ENCODE measurements around the gene PDE8B.

The PDE8B gene

DNA sequence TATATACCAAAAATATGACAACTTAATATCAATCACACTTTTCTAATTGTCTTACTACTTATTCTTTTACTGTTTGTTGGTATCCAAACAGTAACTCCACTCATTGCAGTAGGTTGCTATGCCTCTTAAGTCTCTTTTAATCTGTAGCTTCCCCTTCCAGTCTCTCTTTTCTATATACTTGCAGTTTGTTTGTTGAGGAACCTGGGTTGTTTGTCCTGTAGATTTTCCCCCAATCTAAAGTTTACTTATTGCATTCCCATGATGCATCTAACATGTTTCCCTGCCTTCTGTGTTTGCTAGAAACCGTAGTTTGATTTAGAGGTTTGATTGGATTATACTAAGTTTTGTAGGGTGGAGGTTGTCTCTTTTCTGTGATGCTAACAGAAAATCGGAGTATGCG is 10.6 kb downstream of the PDE8B start:
- no peak overlapping the region for H3K9ac ChIP-seq (ENCODE audit: low read depth, low read length)
- no peaks in the 10 kb centered on the region for H3K4me1 ChIP-seq (ENCODE audit: control insufficient read depth, insufficient read depth, low read length)
- no peaks in the 10 kb centered on the region for H3K36me3 ChIP-seq (ENCODE audit: insufficient read depth, low read length)
- H3K9me3 ChIP-seq (replicated peaks; ENCODE audit: low read length): no peaks in the 10 kb centered on the region
- H3K4me2 ChIP-seq (ENCODE audit: low read length): no peak overlapping the region
- no peak overlapping the region for H3K4me3 ChIP-seq (ENCODE audit: low read length)
- H3K27me3 ChIP-seq (ENCODE audit: control insufficient read depth, insufficient read depth, low read length): peaks cover 10% of the 10 kb centered on the region

DNA sequence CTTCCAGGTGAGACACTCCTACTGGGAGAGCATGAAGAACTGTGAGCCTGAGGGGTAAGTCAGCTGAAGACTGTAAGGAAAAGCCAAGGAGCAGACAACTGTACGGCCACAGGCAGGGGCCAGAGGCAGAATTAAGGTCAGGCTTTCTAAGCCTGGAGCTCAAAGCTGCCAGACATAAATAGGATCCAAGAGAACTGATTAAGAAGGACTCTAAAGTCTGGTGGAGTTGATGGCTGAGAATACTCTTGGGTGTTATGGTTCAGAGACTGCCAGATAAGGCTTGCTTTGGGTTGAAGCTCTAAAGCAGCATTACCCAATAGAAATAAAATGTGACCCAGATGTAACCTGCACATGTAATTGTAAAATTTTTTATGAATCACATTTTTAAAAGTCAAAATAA is 12.2 kb downstream of the PDE8B start:
- no peaks in the 10 kb centered on the region for H3K36me3 ChIP-seq (ENCODE audit: insufficient read depth, low read length)

DNA sequence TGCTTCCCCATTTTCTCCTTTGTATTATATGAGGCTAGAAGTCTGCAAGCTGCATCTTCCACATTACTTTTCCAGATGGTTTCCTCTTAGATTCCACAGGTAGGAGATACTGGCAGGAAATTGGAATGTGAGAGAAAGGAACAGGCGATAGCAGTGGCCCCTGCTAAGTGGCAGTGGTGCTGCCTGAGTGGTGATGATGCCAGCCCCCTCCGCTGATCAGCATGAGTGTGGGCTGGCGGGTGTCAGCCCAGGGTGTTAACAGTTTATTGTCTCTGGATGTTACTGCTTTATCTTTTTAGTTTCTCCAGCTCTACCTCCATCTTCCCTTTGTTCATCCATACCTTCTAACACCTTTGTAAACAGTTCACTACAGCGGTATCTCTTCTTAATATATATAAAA is 13.2 kb downstream of the PDE8B start:
- Histone ChIP-seq H3K4me3 (ENCODE audit: low read length) (no peak overlapping the region), H3K4me1 (ENCODE audit: control insufficient read depth, insufficient read depth, low read length) (no peaks in the 10 kb centered on the region), H3K27me3 (ENCODE audit: control insufficient read depth, insufficient read depth, low read length) (peaks cover 26% of the 10 kb centered on the region), H3K4me2 (ENCODE audit: low read length) (no peak overlapping the region), H3K9ac (ENCODE audit: low read depth, low read length) (no peak overlapping the region), H3K9me3 (replicated peaks; ENCODE audit: low read length) (no peaks in the 10 kb centered on the region), H3K36me3 (ENCODE audit: insufficient read depth, low read length) (no peaks in the 10 kb centered on the region)

More for the DNA sequence above, 12.2 kb downstream of the PDE8B start:
- H3K4me2 ChIP-seq (ENCODE audit: low read length): no peak overlapping the region
- H3K27me3 ChIP-seq (ENCODE audit: control insufficient read depth, insufficient read depth, low read length): peaks cover 17% of the 10 kb centered on the region
- H3K9ac ChIP-seq (ENCODE audit: low read depth, low read length): no peak overlapping the region
- no peaks in the 10 kb centered on the region for H3K9me3 ChIP-seq (replicated peaks; ENCODE audit: low read length)
- no peak overlapping the region for H3K4me3 ChIP-seq (ENCODE audit: low read length)
- H3K4me1 ChIP-seq (ENCODE audit: control insufficient read depth, insufficient read depth, low read length): no peaks in the 10 kb centered on the region

DNA sequence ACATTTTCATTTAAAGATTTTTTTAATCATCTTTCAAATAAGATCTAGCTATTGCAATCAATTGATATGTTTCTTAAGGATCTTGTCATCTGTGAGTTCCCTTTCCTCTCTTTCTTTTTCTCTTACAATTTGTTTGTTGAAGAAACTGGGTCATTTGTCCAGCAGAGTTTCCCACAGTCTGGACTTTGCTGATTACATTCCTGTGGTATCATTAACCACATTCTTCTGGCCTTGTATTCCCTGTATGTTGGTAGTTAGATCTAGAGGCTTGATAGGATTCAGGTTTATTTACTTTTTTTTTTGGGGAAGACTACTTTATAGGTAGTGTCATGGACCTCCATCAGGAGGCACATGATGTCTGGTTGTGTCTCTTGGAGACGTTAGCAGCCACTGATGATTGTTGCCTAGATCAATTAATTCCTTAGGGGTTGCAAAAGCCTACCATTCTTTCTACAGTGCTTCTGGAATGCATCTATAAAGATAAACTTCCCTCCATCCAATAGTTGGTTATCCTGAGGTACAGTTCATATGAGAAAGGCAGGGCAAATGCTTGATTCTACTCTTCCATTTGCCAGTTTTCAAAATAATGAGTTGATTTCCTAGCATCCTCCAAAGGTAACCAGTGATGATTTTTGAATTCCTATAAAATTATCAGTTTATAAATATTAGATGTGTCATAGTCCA is 14.3 kb downstream of the PDE8B start:
- no peaks in the 10 kb centered on the region for H3K4me1 ChIP-seq (ENCODE audit: control insufficient read depth, insufficient read depth, low read length)
- no peak overlapping the region for H3K9ac ChIP-seq (ENCODE audit: low read depth, low read length)
- no peak overlapping the region for H3K4me3 ChIP-seq (ENCODE audit: low read length)
- no peaks in the 10 kb centered on the region for H3K9me3 ChIP-seq (replicated peaks; ENCODE audit: low read length)
- H3K36me3 ChIP-seq (ENCODE audit: insufficient read depth, low read length): no peaks in the 10 kb centered on the region
- H3K27me3 ChIP-seq (ENCODE audit: control insufficient read depth, insufficient read depth, low read length): peaks cover 28% of the 10 kb centered on the region
- H3K4me2 ChIP-seq (ENCODE audit: low read length): no peak overlapping the region

DNA sequence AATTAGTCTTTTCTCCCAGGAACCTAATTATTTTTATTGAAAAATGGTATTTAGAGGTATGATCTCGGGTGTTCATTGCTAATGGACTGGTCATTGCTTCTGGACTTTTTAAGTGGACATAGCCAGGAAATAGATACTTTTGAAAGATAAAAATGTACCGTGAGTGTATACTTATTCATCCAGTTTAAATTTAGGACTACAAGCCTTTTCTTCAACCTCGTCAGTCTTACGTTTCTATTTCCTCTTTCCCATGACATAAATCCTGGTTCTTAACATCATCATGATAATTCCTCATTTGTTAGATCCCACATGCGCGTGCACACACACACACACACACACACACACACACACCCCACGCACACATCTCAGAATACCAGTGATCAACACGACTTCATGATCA is 15.1 kb downstream of the PDE8B start:
- Histone ChIP-seq H3K36me3 (ENCODE audit: insufficient read depth, low read length) (no peaks in the 10 kb centered on the region), H3K4me2 (ENCODE audit: low read length) (no peak overlapping the region), H3K27me3 (ENCODE audit: control insufficient read depth, insufficient read depth, low read length) (peaks cover 22% of the 10 kb centered on the region), H3K4me1 (ENCODE audit: control insufficient read depth, insufficient read depth, low read length) (no peaks in the 10 kb centered on the region), H3K4me3 (ENCODE audit: low read length) (no peak overlapping the region), H3K9ac (ENCODE audit: low read depth, low read length) (no peak overlapping the region), H3K9me3 (replicated peaks; ENCODE audit: low read length) (no peaks in the 10 kb centered on the region)

DNA sequence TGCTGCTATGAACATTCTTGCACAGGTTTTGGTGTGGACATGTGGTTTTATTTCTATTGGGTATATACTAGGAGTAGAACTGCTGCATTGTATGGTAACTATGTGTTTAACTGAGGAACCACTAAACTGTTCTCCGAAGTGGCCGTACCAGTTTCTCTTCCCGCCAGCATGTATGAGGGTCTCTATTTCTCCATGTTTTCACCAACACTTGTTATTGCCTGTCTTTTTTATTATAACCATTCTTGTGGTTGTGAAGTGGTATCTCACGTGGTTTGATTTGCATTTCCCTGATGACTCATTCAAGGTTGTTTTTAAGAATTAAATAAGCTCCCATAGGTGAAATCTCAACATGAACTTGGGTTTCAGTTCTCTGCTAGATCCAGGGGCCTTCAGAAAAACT is 19.4 kb downstream of the PDE8B start:
- H3K27me3 ChIP-seq (ENCODE audit: control insufficient read depth, insufficient read depth, low read length): peaks cover 18% of the 10 kb centered on the region
- no peak overlapping the region for H3K4me2 ChIP-seq (ENCODE audit: low read length)

DNA sequence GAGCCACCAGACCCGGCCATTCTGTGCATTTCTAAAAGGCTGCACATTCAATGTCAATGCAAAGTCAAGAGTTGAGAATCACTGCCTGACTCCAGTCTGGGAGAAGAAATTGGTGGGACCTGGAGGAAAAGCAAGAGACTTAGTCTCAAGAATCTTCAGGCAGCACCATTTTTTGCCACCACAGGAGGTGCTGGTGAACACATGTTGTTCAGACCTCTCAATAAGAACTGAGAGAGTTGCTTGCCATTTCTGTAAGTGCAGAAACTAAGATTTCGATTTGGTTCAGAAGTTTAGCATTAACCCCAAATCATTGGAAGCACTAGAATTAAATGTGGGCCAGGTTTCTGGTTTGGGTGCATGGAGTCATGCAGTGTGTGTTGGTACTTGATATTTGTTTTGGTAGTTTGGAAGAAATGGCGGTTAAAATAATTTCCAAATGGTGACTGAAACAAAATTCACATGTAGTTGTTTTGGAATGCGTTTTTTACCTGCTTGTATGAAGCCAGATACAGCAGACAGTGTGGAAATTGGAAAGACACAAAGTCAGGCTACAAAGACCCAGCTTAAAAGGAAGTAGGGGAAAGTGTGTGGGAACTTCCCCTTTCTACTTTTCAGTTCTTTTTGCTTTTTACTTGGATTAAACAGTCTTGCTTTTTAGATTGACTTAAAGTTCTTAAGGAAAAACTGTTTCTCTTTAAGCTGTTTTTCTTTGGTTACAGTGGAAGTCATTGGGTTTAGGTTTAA is 20.4 kb downstream of the PDE8B start:
- Histone ChIP-seq H3K27me3 (ENCODE audit: control insufficient read depth, insufficient read depth, low read length) (peaks cover 18% of the 10 kb centered on the region), H3K36me3 (ENCODE audit: insufficient read depth, low read length) (no peaks in the 10 kb centered on the region), H3K9me3 (replicated peaks; ENCODE audit: low read length) (no peaks in the 10 kb centered on the region), H3K4me2 (ENCODE audit: low read length) (no peak overlapping the region), H3K4me1 (ENCODE audit: control insufficient read depth, insufficient read depth, low read length) (no peaks in the 10 kb centered on the region), H3K9ac (ENCODE audit: low read depth, low read length) (no peak overlapping the region), H3K4me3 (ENCODE audit: low read length) (no peak overlapping the region)

More for the DNA sequence above, 19.4 kb downstream of the PDE8B start:
- Histone ChIP-seq H3K36me3 (ENCODE audit: insufficient read depth, low read length) (no peaks in the 10 kb centered on the region), H3K4me3 (ENCODE audit: low read length) (no peak overlapping the region), H3K9ac (ENCODE audit: low read depth, low read length) (no peak overlapping the region), H3K4me1 (ENCODE audit: control insufficient read depth, insufficient read depth, low read length) (no peaks in the 10 kb centered on the region), H3K9me3 (replicated peaks; ENCODE audit: low read length) (no peaks in the 10 kb centered on the region)

DNA sequence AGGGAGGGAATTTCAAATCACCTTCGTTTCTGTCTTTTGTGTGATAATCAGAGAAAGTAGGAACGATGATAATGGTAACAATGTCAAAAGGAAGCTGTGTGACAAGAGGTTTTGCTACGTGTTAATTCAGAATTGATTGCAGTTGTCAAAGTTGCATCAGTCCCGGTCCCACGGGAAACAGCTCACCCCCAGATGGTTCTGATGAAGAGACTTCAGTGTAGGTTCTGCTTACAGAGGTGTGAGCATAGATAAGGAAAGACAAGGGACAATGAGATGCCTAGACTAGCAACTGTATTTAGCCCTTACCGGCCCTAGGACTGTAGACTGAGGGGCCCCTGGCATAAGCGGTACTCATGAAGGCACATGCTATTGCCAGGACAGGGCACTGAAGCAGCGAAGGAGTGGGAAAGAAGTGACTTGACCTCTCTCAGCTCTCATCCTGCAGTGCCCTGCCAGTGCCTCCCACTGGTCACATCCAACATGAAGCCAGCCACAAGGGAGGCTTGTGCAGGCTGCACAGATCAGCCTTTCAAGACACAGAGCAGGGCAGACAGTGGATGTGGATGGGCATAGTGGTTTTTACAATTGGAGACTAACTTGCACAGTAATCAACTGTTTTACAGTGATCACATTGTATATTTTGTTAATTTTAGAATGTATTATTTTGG is 21.1 kb downstream of the PDE8B start:
- no peak overlapping the region for H3K4me3 ChIP-seq (ENCODE audit: low read length)
- no peaks in the 10 kb centered on the region for H3K4me1 ChIP-seq (ENCODE audit: control insufficient read depth, insufficient read depth, low read length)
- peaks cover 18% of the 10 kb centered on the region for H3K27me3 ChIP-seq (ENCODE audit: control insufficient read depth, insufficient read depth, low read length)
- H3K36me3 ChIP-seq (ENCODE audit: insufficient read depth, low read length): no peaks in the 10 kb centered on the region
- H3K4me2 ChIP-seq (ENCODE audit: low read length): no peak overlapping the region
- no peaks in the 10 kb centered on the region for H3K9me3 ChIP-seq (replicated peaks; ENCODE audit: low read length)
- H3K9ac ChIP-seq (ENCODE audit: low read depth, low read length): no peak overlapping the region

DNA sequence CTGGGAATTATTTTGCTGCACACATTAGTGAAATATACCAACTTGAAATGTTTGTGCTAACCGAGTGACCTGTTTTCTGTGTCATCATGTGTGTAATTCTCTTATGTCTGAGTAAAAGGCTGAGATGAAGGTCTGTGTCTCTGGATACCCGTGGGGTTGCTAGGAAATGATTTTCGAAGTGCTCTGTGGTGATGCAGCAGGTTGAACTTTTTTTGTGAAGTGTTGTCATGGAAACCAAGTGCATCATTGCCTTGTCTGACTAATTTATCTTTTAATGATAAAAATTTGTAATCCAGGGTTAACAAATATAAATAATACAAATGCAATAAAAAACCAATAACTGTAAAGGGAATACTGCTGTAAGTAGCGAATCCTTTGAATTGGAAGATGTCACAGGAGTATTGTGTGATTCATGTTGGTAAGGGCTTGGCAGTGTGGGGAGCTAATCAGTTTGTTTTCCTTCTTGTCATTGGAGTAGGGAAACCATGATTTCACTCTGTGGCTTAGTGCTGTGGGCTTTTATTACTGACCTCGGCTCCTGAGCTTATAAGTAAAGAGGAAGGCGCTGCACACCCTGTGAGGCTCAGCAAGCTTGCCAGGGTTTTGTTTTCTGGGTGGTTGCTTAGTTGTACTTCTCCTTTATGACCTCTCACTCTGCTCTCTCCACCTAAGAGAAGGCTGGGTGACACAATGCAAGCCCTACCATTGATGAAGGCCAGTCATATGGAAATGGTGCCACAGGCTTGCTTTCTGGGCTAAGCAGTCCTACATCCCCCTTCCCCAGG is 22.3 kb downstream of the PDE8B start:
- no peak overlapping the region for H3K4me2 ChIP-seq (ENCODE audit: low read length)
- H3K4me3 ChIP-seq (ENCODE audit: low read length): no peak overlapping the region
- peaks cover 11% of the 10 kb centered on the region for H3K27me3 ChIP-seq (ENCODE audit: control insufficient read depth, insufficient read depth, low read length)
- H3K36me3 ChIP-seq (ENCODE audit: insufficient read depth, low read length): no peaks in the 10 kb centered on the region
- no peak overlapping the region for H3K9ac ChIP-seq (ENCODE audit: low read depth, low read length)
- H3K4me1 ChIP-seq (ENCODE audit: control insufficient read depth, insufficient read depth, low read length): no peaks in the 10 kb centered on the region
- H3K9me3 ChIP-seq (replicated peaks; ENCODE audit: low read length): no peaks in the 10 kb centered on the region

DNA sequence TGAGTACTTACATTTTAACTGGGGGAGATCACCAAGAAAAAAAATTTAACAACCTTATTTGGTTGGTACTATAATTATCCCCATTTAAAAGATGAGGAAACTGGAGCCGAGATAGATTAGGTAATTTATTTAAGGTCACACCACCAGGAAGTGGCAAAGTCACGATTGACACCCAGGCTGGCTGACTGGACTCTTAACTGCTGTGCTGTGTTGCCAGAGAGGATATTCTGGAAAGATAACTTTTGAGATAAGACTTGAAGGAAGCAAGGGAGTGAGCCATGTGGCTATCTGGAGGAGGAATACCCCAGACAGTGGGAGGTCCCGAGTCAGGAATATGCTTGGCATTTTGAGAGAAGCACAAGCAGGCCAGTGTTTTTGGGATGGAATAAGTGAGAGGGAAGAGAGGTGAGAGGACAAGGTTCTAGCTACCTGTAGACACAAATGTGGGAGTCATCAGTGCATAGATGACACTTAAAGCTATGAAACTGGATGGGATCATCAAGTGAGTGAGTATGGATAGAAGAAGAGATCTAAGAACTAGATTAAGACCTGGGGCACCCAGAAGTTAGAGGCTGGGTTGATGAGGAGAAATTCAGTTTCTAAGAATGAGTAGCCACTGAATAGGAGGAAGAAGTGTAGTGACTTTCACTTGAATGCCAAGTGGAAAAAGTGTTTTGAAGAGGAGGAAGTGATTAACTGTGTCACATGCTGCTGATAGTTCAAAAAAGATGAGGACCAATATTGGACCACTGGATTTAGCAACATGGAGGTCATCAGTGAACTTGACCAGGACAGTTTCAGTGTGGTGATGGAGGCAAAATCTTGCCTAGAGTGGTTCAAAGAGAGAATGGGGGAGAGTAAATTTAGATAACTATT is 25.6 kb downstream of the PDE8B start:
- H3K4me3 ChIP-seq (ENCODE audit: low read length): no peak overlapping the region
- H3K9me3 ChIP-seq (replicated peaks; ENCODE audit: low read length): no peaks in the 10 kb centered on the region
- no peak overlapping the region for H3K9ac ChIP-seq (ENCODE audit: low read depth, low read length)
- H3K4me1 ChIP-seq (ENCODE audit: control insufficient read depth, insufficient read depth, low read length): no peaks in the 10 kb centered on the region
- no peaks in the 10 kb centered on the region for H3K36me3 ChIP-seq (ENCODE audit: insufficient read depth, low read length)
- no peaks in the 10 kb centered on the region for H3K27me3 ChIP-seq (ENCODE audit: control insufficient read depth, insufficient read depth, low read length)
- no peak overlapping the region for H3K4me2 ChIP-seq (ENCODE audit: low read length)
